GM12864 (cell line): ENCODE measurements around the gene GRK1.

Source experiments
- DNase-seq: peaks from one replicate; pipeline ENCODE4 v3.0.0-alpha.2; 2011; ENCODE audit warnings: low read depth
- H3K4me3 ChIP-seq: 2 replicates; pipeline ENCODE4 v1.5.1; 2011; ENCODE audit warnings: mild to moderate bottlenecking, low read depth, low read length, control low read depth
- TF ChIP-seq, protein P1 (sequence below): IDR thresholded peaks from 2 replicates; pipeline ENCODE4 v1.5.1; 2011; ENCODE audit warnings: low read depth, mild to moderate bottlenecking, moderate library complexity, low read length, control low read depth, inconsistent platforms; ENCODE audit errors: missing control alignments

GRK1 gene

DNA sequence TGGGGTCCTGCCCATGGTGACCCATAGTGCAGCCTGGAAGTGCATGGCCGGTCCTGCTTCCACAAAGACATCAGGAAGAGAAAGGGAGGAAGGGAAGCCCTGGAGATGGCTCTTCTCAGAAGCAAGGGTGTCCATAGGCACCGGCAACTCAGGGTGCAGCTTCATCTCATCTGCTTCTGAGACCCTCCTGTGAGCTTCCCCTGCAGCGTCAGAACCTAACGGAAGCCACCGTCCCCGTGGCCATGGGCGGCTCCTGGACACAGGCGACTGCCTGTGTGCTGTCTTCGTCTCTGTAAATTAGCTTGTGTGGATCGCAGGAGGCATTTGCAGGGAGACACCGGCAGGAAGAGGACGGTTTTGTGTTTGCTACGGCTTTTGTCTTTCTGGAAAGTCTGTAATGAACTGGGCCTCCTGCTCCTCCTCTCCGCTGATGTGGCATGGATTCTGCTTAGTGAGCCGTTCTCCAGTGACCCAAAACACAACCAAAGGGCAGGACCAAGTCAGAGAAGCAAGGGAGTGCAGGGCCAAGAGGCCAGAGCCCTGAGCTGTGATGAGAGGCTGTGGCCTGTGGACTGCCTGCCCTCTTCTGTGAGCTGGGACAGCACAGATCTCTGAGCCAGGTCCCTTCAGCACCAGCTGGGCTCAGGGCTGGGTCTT lies 11.5 kb upstream of the GRK1 start:
- H3K4me3 ChIP-seq: no peak overlapping the region
- TF ChIP-seq, protein P1, sequence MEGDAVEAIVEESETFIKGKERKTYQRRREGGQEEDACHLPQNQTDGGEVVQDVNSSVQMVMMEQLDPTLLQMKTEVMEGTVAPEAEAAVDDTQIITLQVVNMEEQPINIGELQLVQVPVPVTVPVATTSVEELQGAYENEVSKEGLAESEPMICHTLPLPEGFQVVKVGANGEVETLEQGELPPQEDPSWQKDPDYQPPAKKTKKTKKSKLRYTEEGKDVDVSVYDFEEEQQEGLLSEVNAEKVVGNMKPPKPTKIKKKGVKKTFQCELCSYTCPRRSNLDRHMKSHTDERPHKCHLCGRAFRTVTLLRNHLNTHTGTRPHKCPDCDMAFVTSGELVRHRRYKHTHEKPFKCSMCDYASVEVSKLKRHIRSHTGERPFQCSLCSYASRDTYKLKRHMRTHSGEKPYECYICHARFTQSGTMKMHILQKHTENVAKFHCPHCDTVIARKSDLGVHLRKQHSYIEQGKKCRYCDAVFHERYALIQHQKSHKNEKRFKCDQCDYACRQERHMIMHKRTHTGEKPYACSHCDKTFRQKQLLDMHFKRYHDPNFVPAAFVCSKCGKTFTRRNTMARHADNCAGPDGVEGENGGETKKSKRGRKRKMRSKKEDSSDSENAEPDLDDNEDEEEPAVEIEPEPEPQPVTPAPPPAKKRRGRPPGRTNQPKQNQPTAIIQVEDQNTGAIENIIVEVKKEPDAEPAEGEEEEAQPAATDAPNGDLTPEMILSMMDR: no peak
- DNase-seq: no peak

DNA sequence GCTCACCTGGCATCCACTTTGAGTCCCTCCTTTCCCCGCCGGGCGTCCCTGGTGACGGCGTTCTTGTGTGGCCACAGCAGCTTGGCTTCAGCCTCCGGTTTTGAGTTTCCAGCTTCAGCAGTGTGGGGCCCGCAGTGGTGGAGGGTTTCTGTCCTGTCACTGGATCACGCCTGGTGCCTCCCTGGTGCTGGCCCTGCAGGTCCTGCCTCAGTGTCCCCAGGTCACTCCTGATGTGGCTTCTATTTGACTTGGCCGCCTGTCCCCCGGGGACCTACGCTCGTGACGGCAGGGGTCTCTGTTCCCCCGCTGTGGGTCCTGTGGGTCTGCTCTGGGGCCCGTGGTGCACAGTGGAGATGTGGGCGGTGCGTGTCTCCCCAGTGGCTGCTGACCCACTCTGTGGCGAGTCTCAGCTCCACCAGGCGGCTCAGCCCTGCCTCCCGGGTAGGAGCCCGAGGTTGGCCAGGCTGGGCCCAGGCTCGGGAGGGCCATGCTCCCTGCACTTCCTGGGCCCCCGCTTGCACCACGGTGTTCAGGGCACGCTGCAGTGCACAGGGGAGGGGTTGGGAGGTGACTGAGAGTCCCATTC lies 10.9 kb upstream of the GRK1 start:
- DNase-seq: no peak
- TF ChIP-seq, protein P1: no peak
- no peak overlapping the region for H3K4me3 ChIP-seq

DNA sequence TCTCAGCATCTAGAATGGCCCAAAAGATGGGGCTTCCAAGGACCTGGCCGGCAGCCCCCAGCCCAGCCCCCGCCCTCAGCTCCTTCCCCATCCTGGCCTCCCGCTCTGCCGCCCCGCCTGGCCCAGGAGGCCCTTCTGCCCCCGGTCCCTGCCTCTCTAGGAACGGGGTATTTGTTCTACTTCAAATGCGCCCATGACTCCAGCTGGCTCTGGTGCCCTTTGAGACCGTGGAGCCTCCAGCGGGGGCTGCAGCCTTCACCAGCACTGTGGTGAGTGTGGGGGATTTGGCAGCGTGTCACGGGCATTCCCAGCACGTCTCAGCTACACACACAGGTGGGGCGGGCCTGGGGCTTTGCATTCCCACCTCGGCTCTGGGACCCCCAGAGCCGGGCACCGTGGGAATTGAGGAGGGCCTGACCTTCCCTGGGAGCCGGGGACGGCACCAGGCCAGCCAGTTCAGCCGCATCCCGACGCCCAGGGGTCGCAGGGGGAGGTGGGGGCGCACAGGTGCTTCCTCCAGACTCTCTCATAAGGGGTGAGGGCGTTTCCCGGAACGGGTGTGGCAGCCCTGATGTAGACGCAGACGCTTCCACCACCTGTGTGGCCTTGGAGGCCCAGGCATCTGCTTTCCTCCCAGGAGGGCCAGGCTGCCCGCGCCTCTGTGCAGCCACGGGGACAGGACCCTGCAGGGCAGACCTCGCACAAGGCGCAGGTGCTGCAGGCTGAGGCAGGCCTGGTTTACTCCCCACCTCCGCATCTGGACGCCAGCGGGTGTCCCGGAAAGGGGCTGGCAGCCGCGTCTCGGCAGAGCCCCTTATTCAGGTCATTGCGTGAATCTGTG lies 10.0 kb upstream of the GRK1 start:
- no peak for DNase-seq
- TF ChIP-seq, protein P1: no peak
- H3K4me3 ChIP-seq: no peak overlapping the region

DNA sequence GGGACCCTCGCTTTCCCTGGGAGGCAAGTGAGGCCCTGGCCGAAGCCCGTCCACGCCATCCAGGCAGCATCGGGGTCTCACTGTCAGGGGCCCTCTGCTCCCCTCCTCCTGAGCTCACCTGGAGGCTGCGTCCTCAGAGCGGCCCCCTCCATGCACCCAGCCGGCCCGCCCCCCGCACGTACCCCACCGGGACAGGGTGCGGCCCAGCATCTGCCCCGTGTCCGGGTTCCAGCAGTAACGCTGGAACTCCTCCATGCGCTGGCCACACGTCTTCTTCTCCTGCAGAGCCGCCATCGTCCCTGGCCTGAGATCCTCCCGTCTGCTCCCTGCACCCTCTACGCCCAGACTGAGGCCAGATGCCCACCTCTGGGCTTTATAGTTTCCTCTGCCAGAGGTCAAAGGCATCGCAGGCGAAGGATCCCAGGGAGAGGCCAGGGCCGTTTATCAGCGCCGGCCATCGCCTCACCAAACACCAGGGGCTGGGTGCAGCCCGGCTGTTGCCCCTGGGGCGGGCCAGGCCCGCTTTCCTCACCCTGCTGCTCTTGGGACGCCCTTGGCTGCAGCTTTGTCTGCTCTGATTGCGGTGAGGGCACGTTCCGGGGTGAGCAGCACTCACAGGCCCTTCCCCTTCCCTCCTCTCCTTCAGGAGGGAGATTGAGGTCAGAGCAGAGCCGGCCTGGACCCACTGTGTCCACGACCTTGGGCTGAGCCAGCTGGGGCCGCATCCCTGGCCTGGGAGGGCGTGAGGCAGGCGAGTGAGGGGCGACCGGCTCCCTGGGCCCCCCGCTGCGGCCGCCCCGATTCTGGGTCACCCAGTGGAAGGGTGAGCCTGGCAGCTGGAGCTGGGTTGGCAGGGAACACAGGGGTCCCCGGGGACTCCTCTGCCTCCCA lies 8.9 kb upstream of the GRK1 start, which contains the start of gene ATP4B:
Gene ATP4B (minus strand): TSS at position 348 of the 891 bp plus-strand sequence. CDS start 54 bp downstream, at position 294.
- TF ChIP-seq, protein P1: no peak
- H3K4me3 ChIP-seq: no peak within 1 kb of the TSS
- DNase-seq: no peak

DNA sequence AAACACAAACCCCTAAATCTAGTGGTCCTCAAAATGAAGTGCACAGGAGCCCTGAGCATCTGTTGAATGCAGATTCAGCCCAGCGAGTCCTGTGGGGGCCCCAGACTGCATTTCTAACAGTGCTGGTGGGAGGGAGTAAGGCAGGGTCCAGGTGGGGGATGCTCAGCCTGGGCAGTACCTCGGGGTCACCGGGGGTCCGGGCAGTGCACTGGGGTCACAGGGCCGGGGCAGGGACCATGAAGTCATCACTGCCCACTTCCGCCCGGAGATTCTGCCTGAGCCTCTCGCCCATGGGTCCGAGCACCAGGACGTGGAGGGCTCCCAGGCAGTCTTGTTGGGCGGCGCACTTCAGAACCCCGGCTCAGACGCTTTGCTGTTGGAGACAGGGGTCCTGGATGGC lies 8.2 kb upstream of the GRK1 start:
- no peak for DNase-seq
- no peak overlapping the region for H3K4me3 ChIP-seq
- TF ChIP-seq, protein P1: no peak

DNA sequence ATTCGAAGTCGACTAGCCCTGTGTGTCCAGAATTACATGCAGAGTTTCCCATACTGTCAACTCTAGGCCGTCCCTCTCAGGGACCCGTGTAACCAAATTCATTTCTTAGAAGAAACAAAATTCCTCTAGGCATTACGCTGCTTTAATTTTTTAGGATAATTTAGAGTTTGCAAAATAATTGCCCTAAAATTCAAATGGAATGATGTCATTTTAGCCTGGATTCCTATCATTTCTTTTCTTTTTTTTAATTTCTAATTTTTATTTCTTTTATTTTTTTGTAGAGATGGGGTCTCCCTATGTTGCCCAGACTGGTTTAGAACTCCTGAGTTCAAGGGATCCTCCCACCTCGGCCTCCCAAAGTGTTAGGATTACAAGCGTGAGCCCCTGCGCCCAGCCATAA lies 7.7 kb upstream of the GRK1 start:
- DNase-seq: no peak
- TF ChIP-seq, protein P1: no peak
- no peak overlapping the region for H3K4me3 ChIP-seq
